Cardiac muscle cell (in vitro differentiated cells and primary cell): Measurements from ENCODE around the gene ANGPTL7. TPM values are rescaled to one million over a fixed set of nuclear protein-coding genes. Genes with fewer than 3 reads are reported as not detected.
"Not testable (repeated sequence)": the region's sequence is repeated elsewhere in the genome, so short reads cannot be mapped to it uniquely, and the experiment has no call there.

Experiments
- DNase-seq, 2 donors: peaks; one replicate each; pipeline versions ENCODE4 v3.0.0 to v3.0.0-alpha.2; 2010 to 2017; ENCODE audit warnings: low read depth in 1 of 2, low spot score in 1 of 2
- H3K27ac ChIP-seq: fragments of 200-600 bp; sonication (generic); 2 replicates; pipeline ENCODE4 v1.5.1; 2016
- H3K27me3 ChIP-seq: fragments of 200-600 bp; sonication (generic); 2 replicates; pipeline ENCODE4 v1.6.0; 2016; ENCODE audit warnings: control low read depth
- H3K36me3 ChIP-seq: fragments of 200-600 bp; sonication (generic); 2 replicates; pipeline ENCODE4 v1.5.1; 2016; ENCODE audit warnings: control low read depth
- H3K4me1 ChIP-seq: fragments of 200-600 bp; sonication (generic); 2 replicates; pipeline ENCODE4 v1.8.1; 2017; ENCODE audit warnings: low read depth, mild to moderate bottlenecking, mixed run types
- H3K4me3 ChIP-seq: fragments of 200-600 bp; sonication (generic); 2 replicates; pipeline ENCODE4 v1.5.1; 2016; ENCODE audit warnings: mild to moderate bottlenecking
- H3K9me3 ChIP-seq: fragments of 200-600 bp; sonication (generic); 2 replicates; pipeline ENCODE4 v1.5.1; 2017; ENCODE audit warnings: low read depth, mild to moderate bottlenecking, control low read depth
- polyA plus RNA-seq: library from polyadenylated mRNA; unstranded; fragments of >200 nt; fragmentation: Nextera tagmentation; extraction: Ambion mirVana; gene quantifications from 2 replicates; pipeline ENCODE4 v1.2.1, GENCODE V29; 2016
- total RNA-seq: library from RNA; depleted of rRNA; stranded (reverse); fragments of >200 nt; gene quantifications from 2 replicates; pipeline ENCODE4 v1.2.3, GENCODE V29; 2016
- TF ChIP-seq, protein P1 (sequence below): IDR thresholded peaks from 2 replicates; pipeline ENCODE4 v1.5.1; 2012; ENCODE audit warnings: low read depth, mild to moderate bottlenecking, low read length

Gene ANGPTL7
- total and polyA plus RNA-seq, 2 experiments from 2014 or later: not detected

DNA sequence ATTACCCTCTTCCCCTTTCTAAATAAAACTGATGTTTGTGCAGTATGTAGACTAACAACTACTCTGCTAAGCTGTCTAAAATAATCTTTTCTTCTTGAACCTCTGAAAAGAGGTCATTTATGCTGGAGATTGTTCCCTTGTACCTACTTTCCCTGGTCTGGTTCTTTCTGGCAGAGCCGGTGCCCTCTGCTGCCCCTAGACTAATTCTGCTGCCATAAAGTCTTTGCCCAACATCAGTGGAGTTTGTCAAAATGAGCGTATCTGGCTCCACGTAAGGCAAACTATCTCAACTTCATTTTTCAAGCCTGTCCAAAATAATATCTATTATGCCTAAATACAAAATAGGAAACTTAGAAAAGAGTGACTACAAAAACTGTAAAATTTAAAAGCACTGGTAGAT is 30.9 kb upstream of the ANGPTL7 start:
- no peak for DNase-seq
- Histone ChIP-seq H3K4me1 (no peaks in the 10 kb centered on the region), H3K9me3 (no peaks in the 10 kb centered on the region), H3K36me3 (peaks cover 13% of the 10 kb centered on the region), H3K4me3 (no peak overlapping the region), H3K27me3 (no peaks in the 10 kb centered on the region), H3K27ac (no peak overlapping the region)
- TF ChIP-seq, protein P1, sequence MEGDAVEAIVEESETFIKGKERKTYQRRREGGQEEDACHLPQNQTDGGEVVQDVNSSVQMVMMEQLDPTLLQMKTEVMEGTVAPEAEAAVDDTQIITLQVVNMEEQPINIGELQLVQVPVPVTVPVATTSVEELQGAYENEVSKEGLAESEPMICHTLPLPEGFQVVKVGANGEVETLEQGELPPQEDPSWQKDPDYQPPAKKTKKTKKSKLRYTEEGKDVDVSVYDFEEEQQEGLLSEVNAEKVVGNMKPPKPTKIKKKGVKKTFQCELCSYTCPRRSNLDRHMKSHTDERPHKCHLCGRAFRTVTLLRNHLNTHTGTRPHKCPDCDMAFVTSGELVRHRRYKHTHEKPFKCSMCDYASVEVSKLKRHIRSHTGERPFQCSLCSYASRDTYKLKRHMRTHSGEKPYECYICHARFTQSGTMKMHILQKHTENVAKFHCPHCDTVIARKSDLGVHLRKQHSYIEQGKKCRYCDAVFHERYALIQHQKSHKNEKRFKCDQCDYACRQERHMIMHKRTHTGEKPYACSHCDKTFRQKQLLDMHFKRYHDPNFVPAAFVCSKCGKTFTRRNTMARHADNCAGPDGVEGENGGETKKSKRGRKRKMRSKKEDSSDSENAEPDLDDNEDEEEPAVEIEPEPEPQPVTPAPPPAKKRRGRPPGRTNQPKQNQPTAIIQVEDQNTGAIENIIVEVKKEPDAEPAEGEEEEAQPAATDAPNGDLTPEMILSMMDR: no peak

DNA sequence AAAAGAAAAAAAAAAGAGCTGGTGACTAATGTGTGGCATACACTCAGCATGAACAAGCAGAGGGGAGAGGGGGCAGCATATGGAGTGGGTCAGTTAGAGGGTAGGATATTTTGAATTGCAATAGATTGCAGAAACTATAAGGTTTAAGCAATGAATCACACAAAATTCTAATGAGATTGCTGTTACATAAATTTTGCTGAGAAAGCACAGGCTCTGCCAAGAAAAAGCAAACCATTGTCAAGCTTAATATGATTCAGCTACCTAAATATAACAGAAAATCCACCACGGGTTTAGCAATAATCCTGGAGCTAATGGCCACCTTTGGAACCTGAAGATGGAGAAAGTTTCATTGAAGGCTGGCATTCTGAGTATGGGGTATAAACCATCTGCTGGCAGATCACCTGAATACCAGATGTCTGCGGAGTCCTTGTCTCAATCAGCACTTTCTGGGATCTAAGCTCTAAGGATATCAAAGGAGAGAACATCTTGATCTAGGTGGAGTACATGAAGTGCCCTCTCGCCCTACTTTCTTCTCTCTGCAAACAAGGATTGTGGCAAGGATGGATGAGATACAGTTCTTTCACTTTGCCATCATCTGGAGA is 30.3 kb upstream of the ANGPTL7 start:
- H3K36me3 ChIP-seq: peaks cover 9% of the 10 kb centered on the region
- DNase-seq: peak in 1 of 2 donors; percentile 91

DNA sequence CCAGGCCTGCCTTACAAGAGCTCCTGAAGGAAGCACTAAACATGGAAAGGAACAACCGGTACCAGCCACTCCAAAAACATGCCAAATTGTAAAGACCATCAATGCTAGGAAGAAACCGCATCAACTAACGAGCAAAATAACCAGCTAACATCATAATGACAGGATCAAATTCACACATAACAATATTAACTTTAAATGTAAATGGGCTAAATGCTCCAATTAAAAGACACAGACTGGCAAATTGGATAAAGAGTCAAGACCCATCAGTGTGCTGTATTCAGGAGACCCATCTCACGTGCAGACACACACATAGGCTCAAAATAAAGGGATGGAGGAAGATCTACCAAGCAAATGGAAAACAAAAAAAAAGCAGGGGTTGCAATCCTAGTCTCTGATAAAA is 26.4 kb upstream of the ANGPTL7 start:
- DNase-seq, H3K9me3 ChIP-seq, H3K36me3 ChIP-seq, H3K4me1 ChIP-seq, H3K27me3 ChIP-seq, H3K27ac ChIP-seq, H3K4me3 ChIP-seq: not testable (repeated sequence)

More for the DNA sequence above, 30.3 kb upstream of the ANGPTL7 start:
- TF ChIP-seq, protein P1: no peak
- no peak overlapping the region for H3K4me3 ChIP-seq
- H3K4me1 ChIP-seq: no peaks in the 10 kb centered on the region
- H3K9me3 ChIP-seq: no peaks in the 10 kb centered on the region
- no peak overlapping the region for H3K27ac ChIP-seq
- H3K27me3 ChIP-seq: no peaks in the 10 kb centered on the region

DNA sequence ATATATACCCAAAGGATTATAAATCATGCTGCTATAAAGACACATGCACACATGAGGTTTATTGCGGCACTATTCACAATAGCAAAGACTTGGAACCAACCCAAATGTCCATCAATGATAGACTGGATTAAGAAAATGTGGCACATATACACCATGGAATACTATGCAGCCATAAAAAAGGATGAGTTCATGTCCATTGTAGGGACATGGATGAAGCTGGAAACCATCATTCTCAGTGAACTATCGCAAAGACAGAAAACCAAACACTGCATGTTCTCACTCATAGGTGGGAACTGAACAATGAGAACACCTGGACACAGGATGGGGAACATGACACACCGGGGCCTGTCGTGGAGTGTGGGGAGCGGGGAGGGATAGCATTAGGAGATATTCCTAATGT is 22.4 kb upstream of the ANGPTL7 start:
- not testable (repeated sequence) for H3K36me3 ChIP-seq, H3K27ac ChIP-seq, DNase-seq, H3K27me3 ChIP-seq, H3K4me1 ChIP-seq, H3K4me3 ChIP-seq, H3K9me3 ChIP-seq

DNA sequence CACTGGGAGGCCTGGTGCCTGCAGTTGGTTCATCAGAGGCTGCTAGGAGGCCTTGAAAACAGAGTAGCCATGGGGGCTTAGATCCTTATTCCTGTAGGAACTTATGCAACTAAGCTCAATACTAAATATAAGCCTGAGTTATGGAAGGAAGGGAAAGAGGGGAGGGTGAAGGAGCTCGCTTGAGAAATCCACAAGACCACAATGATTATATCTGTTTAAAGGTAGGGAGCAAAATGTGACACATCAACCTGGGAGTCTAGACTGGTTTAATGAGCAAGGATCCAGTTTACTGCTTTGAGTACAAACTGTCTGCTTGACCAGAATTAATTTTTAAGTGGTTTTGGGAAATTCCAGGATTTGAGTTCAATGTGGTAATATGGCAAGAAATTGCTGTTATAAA is 20.4 kb upstream of the ANGPTL7 start:
- Histone ChIP-seq H3K4me3 (no peak overlapping the region), H3K9me3 (no peaks in the 10 kb centered on the region), H3K27me3 (no peaks in the 10 kb centered on the region), H3K4me1 (no peaks in the 10 kb centered on the region), H3K27ac (no peak overlapping the region), H3K36me3 (peaks cover 2% of the 10 kb centered on the region)
- DNase-seq: no peak
- TF ChIP-seq, protein P1: no peak

DNA sequence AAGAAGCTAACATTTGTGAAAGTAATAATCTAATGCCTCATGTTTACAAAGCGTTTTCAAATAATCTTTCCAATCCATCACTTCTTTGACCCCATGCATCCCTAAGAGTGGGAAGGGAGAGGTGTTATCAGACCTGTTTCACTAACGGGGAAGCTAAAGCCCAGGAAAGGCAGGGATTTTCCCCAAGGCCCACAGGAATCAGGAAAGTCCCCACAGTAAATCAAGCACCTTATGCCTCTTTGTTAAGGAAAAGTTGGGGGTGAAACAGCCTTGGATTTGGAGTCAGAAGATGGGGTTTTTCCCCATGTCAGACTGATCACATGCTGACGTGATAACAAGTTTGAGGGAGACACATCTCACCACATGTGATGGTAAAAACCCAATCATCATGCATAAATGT is 20.0 kb upstream of the ANGPTL7 start:
- TF ChIP-seq, protein P1: no peak
- DNase-seq: no peak
- no peak overlapping the region for H3K4me3 ChIP-seq
- no peaks in the 10 kb centered on the region for H3K27me3 ChIP-seq
- no peaks in the 10 kb centered on the region for H3K9me3 ChIP-seq
- peaks cover 2% of the 10 kb centered on the region for H3K36me3 ChIP-seq
- no peak overlapping the region for H3K27ac ChIP-seq
- no peaks in the 10 kb centered on the region for H3K4me1 ChIP-seq

DNA sequence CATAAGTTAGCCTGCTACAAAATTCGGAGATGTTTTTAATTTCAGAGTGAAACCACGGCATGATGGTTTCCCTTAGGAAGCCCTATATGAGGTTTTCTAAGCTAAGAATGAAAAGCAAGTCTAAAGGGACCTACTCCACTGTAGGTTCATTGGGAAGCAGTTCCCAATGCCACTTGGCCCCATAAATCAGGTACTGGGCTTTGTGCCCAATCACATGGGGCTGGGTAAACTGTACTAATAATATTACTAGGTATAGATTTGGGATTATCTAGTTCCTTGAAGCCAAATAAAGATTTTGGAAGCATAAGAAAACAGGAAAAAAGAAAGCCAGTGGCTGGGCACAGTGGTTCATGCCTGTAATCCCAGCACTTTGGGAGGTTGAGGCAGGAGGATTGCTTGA is 19.1 kb upstream of the ANGPTL7 start:
- H3K27me3 ChIP-seq: no peaks in the 10 kb centered on the region
- no peak for DNase-seq
- TF ChIP-seq, protein P1: no peak
- no peaks in the 10 kb centered on the region for H3K9me3 ChIP-seq
- no peak overlapping the region for H3K4me3 ChIP-seq
- peaks cover 2% of the 10 kb centered on the region for H3K36me3 ChIP-seq
- H3K27ac ChIP-seq: no peak overlapping the region
- peaks cover under 1% of the 10 kb centered on the region for H3K4me1 ChIP-seq
